GM12878 (cell line): ENCODE results near the gene SLC39A13.

Source experiments
- EZH2 ChIP-seq: IDR thresholded peaks from 2 replicates; pipeline ENCODE4 v1.6.1; 2012; ENCODE audit warnings: low read depth, mild to moderate bottlenecking, control low read depth, inconsistent platforms, low read length, borderline replicate concordance; ENCODE audit not compliant: control insufficient read depth
- LARP7 ChIP-seq: fragments of 450-650 bp; IDR thresholded peaks from 2 replicates; pipeline ENCODE4 v1.6.1; 2017; ENCODE audit warnings: mild to moderate bottlenecking
- NRF1 ChIP-seq: conservative IDR thresholded peaks from 2 replicates; pipeline ENCODE4 v1.6.1; 2011; ENCODE audit warnings: mild to moderate bottlenecking, low read depth, low read length, improper control_type of control experiment
- POLR2AphosphoS5 ChIP-seq: IDR thresholded peaks from 2 replicates; pipeline ENCODE4 v1.6.1; 2011; ENCODE audit warnings: mild to moderate bottlenecking, low read length, inconsistent platforms
- TF ChIP-seq, protein P1 (sequence below), 3 experiments: IDR thresholded peaks in 2 of 3; conservative IDR thresholded peaks in 1 of 3; 2 replicates each; pipeline ENCODE4 v1.5.1; 2011; ENCODE audit warnings: low read depth in 3 of 3, low read length in 3 of 3, mild to moderate bottlenecking in 3 of 3, control low read depth in 2 of 3, moderate library complexity in 2 of 3, inconsistent platforms in 1 of 3, mixed read lengths in 1 of 3; ENCODE audit not compliant: control insufficient read depth in 2 of 3, insufficient read depth in 1 of 3; ENCODE audit errors: extremely low read depth in 1 of 3
- TF ChIP-seq, protein P2 (sequence below): IDR thresholded peaks from 2 replicates; pipeline ENCODE4 v1.6.1; 2012; ENCODE audit warnings: mild to moderate bottlenecking, low read depth, low read length

DNA sequence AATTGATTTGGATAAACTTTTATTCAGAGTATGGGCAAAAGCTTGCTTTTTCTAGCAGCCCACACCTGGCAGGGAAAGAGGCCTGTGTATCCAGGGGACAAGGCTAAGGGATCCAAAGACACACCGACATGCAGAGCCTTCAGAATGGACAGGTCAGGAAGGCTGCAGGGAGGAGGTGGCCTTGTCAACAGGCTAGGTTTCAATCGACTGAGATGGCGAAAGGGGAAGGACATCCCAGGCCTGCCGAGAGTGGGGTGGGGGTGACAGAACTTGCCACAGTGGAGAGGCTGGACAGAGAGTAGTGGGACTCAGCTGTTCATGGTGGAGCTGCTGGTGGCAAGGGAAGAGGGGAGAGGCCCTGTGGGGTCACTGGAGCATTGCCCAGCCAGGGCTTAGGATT is 5.3 kb upstream of the SLC39A13 start:
- TF ChIP-seq LARP7 (no peak), POLR2AphosphoS5 (no peak), NRF1 (no peak), EZH2 (no peak)
- TF ChIP-seq, protein P1, sequence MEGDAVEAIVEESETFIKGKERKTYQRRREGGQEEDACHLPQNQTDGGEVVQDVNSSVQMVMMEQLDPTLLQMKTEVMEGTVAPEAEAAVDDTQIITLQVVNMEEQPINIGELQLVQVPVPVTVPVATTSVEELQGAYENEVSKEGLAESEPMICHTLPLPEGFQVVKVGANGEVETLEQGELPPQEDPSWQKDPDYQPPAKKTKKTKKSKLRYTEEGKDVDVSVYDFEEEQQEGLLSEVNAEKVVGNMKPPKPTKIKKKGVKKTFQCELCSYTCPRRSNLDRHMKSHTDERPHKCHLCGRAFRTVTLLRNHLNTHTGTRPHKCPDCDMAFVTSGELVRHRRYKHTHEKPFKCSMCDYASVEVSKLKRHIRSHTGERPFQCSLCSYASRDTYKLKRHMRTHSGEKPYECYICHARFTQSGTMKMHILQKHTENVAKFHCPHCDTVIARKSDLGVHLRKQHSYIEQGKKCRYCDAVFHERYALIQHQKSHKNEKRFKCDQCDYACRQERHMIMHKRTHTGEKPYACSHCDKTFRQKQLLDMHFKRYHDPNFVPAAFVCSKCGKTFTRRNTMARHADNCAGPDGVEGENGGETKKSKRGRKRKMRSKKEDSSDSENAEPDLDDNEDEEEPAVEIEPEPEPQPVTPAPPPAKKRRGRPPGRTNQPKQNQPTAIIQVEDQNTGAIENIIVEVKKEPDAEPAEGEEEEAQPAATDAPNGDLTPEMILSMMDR (IDR thresholded peaks at IDR 0.05 in 2 of 3, conservative IDR thresholded peaks at IDR 0.05 in 1 of 3; ENCODE audit: control insufficient read depth in 2 of 3, extremely low read depth in 1 of 3, insufficient read depth in 1 of 3, low read depth in 3 of 3, low read length in 3 of 3), result no peak
- TF ChIP-seq, protein P2, sequence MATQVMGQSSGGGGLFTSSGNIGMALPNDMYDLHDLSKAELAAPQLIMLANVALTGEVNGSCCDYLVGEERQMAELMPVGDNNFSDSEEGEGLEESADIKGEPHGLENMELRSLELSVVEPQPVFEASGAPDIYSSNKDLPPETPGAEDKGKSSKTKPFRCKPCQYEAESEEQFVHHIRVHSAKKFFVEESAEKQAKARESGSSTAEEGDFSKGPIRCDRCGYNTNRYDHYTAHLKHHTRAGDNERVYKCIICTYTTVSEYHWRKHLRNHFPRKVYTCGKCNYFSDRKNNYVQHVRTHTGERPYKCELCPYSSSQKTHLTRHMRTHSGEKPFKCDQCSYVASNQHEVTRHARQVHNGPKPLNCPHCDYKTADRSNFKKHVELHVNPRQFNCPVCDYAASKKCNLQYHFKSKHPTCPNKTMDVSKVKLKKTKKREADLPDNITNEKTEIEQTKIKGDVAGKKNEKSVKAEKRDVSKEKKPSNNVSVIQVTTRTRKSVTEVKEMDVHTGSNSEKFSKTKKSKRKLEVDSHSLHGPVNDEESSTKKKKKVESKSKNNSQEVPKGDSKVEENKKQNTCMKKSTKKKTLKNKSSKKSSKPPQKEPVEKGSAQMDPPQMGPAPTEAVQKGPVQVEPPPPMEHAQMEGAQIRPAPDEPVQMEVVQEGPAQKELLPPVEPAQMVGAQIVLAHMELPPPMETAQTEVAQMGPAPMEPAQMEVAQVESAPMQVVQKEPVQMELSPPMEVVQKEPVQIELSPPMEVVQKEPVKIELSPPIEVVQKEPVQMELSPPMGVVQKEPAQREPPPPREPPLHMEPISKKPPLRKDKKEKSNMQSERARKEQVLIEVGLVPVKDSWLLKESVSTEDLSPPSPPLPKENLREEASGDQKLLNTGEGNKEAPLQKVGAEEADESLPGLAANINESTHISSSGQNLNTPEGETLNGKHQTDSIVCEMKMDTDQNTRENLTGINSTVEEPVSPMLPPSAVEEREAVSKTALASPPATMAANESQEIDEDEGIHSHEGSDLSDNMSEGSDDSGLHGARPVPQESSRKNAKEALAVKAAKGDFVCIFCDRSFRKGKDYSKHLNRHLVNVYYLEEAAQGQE, result no peak
